GM19372 (cell line): ENCODE measurements around the gene MYL10.

Experiments
- ATAC-seq: cut with Tn5 transposase; IDR thresholded peaks from one replicate; pipeline ENCODE4 v1.9.1; 2021; ENCODE audit warnings: mild to moderate bottlenecking, low read depth, moderate library complexity; ENCODE audit not compliant: unreplicated experiment

Gene MYL10

GRCh38 chr7:101598986-101599771 is 29.9 kb downstream of the MYL10 start:
- no peak for ATAC-seq

GRCh38 chr7:101598422-101598985 is 30.6 kb downstream of the MYL10 start:
- no peak for ATAC-seq

- ATAC-seq = no peak
Observed at GRCh38 chr7:101597941-101598340, 31.2 kb downstream of the MYL10 start.

GRCh38 chr7:101596898-101597297 is 32.2 kb downstream of the MYL10 start:
- no peak for ATAC-seq

- ATAC-seq = no peak
Observed at GRCh38 chr7:101595766-101596537, 33.1 kb downstream of the MYL10 start.

GRCh38 chr7:101595246-101595645 is 33.9 kb downstream of the MYL10 start:
- no peak for ATAC-seq

- no peak for ATAC-seq
Observed at GRCh38 chr7:101594790-101595189, 34.3 kb downstream of the MYL10 start.

GRCh38 chr7:101593556-101593955 is 35.5 kb downstream of the MYL10 start:
- ATAC-seq = no peak

GRCh38 chr7:101591504-101591903 is 37.6 kb downstream of the MYL10 start:
- ATAC-seq = no peak

- ATAC-seq = no peak
Observed at GRCh38 chr7:101590663-101591435, 38.2 kb downstream of the MYL10 start.

- ATAC-seq = no peak
Observed at GRCh38 chr7:101589976-101590662, 39.0 kb downstream of the MYL10 start.

GRCh38 chr7:101589052-101589451 is 40.0 kb downstream of the MYL10 start:
- no peak for ATAC-seq

- no peak for ATAC-seq
Observed at GRCh38 chr7:101588131-101588935, 40.8 kb downstream of the MYL10 start.

- no peak for ATAC-seq
Observed at GRCh38 chr7:101586906-101587677, 42.0 kb downstream of the MYL10 start.

GRCh38 chr7:101586078-101586905 is 42.8 kb downstream of the MYL10 start:
- ATAC-seq = no peak

GRCh38 chr7:101582971-101583370 is 46.1 kb downstream of the MYL10 start:
- no peak for ATAC-seq

GRCh38 chr7:101581891-101582290 is 47.2 kb downstream of the MYL10 start:
- ATAC-seq = no peak

- no peak for ATAC-seq
Observed at GRCh38 chr7:101580596-101580995, 48.5 kb downstream of the MYL10 start.
